Limb (tissue), 2 donors: ENCODE measurements around the gene SF3B5.
"Not testable (repeated sequence)": the region's sequence is repeated elsewhere in the genome, so short reads cannot be mapped to it uniquely, and the experiment has no call there.

ENCODE experiments used
- DNase-seq, 2 donors: peaks; one replicate each; pipeline ENCODE4 v3.0.0-alpha.2; 2016; ENCODE audit errors: extremely low spot score in 2 of 2

Gene SF3B5

GRCh38 chr6:144104898-144105487 lies 9.6 kb upstream of the SF3B5 start:
- DNase-seq, result peak in 1 of 2 donors; percentile 84

DNA sequence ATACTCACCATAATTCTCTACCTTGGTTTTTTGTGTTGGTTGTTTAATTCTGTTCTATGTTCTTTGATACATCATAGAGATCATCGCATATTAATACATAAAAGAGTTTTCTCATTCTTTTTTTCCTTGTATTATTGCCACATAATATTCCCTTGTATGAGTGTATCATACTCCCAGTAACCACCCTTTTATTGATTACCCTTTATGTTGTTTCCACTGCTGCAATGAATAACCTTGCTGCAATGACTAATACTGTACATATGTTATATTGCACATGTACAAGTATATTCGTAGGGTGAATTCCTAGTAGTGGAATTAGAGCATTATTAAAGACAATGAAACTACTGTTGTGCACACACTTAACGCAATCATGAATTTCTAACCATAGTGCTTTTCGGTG lies 9.1 kb upstream of the SF3B5 start:
- DNase-seq, result no peak

- no peak for DNase-seq
These were observed 7.7 kb upstream of the SF3B5 start for GRCh38 chr6:144103026-144103563.

- DNase-seq, result no peak
These were observed 3.6 kb upstream of the SF3B5 start for GRCh38 chr6:144098993-144099392.

- no peak for DNase-seq
These were observed 641 bp downstream of the SF3B5 start for GRCh38 chr6:144094731-144095133.

GRCh38 chr6:144093658-144094057 lies 1.7 kb downstream of the SF3B5 start:
- no peak for DNase-seq

- no peak for DNase-seq
These were observed 2.1 kb downstream of the SF3B5 start for GRCh38 chr6:144093236-144093635.

DNA sequence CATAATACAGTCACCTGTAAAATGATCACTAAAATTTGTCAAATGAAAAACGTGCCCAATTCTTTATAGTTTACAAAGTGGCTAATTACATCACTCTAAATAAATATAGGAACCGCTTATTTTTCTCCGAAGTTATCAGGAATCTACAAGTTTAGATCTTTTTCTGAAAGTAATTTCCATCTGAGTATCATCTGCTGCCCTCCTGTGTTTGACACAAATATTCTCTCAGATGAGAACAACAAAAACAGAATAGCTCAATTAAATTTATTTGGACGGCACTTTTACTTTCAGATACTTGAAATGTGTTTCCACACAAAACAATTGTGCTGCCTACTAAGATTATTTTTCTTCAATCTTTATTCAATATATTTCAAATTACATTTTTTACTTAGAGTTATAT lies 5.0 kb downstream of the SF3B5 start:
- DNase-seq, result no peak

DNA sequence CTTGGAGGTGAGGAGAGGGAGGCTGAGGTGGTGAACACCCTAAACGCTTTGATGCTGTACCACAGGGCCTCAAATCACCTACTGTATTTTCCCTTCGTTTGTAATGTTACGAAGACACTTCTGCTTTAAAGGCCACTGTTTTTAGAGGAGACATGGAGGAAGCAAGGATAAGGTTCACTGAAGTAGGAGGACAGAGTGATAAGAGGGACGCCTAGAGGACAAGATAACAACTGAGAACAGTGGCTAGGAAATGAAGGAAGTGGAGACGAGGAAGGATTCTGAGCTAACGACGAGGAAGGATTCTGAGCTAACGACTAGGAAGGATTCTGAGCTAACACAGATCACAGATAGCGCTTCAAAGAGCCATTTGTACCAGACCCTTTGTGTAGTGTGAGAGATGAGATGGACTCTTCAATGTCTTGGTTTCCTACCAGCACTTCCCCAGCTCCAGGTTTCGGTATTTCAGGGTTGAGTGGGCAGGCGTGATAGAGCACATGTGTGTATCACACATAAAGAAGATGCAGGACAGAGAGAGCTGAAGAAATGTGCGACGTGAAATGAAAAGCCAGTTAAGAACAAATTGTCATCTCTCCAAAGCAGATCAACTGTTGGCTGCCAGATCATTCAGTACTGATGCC lies 7.5 kb downstream of the SF3B5 start:
- DNase-seq, result no peak

DNA sequence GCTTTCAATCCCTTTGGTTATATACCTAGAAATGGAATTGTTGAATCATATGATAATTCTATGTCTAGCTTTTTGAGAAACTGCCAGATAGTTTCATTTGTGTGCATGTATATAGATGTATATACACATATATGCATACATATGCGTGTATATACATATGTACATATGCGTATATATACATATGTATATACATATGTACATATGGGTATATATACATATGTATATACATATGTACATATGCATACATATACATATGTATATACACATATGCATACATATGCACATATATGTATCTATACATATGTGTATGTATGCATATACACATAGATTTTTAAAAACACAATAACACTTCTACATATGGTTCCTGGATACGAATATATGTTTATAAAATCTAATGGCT lies 8.4 kb downstream of the SF3B5 start:
- DNase-seq, result no peak

DNA sequence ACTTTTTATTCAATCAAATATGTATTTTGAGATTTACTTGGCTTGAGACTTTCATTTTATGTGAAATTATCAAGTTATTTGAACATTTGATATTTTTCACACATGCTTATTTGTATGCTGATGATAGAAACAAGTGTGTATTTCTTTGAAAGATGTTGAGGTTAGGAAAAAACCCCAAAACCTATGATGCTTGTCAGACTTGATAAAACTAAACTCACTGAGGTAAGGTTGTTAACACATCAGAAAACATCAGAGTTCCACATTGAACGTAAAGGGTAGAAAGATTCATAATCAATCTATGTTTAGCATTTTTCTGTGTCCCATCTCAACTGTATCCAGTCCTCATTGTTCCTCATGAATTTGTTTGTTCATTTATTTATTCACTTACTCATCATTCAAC lies 12.2 kb downstream of the SF3B5 start:
- DNase-seq, result no peak

DNA sequence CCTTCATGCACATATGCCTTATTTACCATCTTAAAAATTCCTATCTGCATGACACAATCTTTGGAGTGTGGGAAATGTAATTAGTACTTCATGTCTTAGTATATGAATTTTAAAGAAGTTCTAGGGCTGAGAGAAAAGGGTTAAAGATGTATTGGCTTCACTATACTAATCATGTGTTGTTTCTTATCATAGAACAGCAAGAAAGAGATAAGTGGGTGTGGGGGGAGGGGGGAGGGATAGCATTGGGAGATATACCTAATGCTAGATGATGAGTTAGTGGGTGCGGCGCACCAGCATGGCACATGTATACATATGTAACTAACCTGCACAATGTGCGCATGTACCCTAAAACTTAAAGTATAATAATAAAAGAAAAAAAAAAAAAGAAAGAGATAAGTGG lies 13.0 kb downstream of the SF3B5 start:
- not testable (repeated sequence) for DNase-seq

GRCh38 chr6:144077871-144078270 lies 17.5 kb downstream of the SF3B5 start:
- DNase-seq, result no peak

- DNase-seq, result no peak
These were observed 19.5 kb downstream of the SF3B5 start for GRCh38 chr6:144075875-144076274.

DNA sequence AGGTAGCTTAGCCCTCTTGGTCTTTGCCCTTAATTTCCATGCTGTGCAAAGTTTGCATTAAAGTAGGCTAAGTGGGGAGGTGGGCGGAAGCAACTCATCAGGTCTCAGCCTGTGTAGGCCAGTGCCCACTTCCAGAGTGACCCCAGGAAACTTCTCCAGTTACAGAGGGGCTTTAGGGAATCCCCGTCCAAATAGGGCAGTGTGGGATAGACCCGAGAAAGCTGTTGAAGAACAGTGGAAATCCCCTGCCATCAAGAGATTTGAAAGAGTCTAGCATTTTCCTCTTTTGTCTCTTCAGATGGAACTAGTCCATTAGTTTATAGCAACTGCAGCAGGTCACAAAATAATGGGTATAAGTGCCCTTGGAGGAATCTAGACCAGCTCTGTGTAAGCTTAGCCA lies 20.2 kb downstream of the SF3B5 start:
- DNase-seq, result no peak

- no peak for DNase-seq
These were observed 22.3 kb downstream of the SF3B5 start for GRCh38 chr6:144073024-144073423.

DNA sequence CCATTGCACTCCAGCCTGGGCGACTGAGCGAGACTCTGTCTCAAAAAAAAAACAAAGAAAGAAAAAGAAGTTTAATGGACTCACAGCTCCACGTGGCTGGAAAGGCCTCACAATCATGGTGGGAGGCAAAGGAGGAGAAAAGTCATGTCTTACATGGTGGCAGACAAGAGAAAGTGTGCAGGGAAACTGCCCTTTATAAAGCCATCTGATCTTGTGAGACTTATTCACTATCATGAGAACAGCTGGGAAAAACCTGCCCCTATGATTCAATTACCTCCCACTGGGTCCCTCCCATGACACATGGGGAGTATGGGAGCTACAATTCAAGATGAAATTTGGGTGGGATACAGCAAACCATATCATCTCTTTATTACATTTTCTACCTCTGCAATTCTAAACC lies 25.9 kb downstream of the SF3B5 start:
- DNase-seq, result no peak

DNA sequence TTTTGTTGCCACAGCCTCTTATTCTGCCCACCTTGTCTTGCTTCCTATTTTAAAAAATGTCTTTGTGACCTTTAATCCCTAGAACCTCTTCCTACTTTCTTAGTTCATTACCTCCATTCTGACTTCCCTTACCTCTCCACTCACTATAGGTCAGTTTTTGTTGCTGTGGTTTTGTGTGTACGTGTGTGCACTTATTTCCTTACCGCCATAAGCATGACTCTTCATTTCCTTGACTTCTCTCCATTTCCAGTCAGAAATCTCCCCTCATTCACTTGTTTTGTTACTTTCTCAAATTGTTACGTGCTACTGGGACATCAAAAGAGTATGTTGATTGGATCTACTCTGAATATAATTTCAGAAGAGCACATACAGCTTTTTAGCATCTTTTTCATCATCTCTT lies 26.6 kb downstream of the SF3B5 start:
- no peak for DNase-seq

DNA sequence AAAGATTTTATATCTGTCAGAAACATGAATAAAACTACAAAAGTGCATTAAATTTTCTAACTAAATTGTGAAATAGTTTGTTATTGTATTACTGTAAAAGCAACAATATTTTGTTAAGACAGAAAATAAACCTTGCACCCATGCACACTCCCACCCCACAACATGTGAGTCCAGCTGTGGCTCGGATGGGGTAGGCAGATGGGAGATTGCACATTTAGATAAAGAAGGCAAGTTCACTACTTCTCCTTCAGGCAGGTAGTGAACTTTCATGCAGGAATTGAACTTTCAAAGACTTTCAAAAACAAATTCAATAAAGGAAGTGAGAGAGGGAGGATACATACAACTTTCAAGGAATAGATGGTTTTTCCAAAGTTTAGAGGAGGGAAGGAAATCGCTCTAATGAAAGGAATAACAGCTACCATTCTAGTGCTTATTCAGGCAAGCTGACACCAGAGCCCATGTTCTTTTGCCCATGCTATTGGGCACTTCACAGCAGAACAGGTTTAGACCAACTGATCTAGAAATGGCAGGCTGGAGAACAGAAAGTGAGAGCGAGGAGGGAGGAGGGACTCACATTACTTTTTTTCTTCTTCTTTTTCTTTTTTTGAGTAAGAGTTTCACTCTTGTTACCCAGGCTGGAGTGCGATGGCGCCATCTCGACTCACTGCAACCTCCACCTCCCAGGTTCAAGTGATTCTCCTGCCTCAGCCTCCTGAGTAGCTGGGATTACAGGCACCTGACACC lies 28.5 kb downstream of the SF3B5 start:
- DNase-seq, result no peak

- no peak for DNase-seq
These were observed 29.1 kb downstream of the SF3B5 start for GRCh38 chr6:144066255-144066654.

DNA sequence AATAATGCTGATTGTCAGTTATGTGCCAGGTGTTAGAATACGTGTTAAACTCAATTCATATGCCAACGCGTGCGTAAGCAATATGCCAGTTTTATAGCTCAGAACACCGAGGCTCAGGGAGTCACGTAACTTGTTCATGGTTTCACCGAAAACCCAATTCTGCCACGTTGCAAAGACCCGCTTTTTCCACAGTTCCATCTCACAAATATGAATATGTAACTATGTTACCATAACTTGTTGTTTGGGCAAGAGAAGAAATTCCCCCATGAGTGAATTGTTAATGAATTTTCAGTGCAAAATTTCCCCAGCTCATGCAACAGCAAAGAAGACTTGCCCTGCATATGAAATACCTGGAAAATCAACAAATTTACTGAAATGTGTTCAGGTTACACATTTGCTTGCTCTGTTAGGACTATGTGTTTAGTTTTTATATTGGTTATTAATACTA lies 30.1 kb downstream of the SF3B5 start:
- no peak for DNase-seq

DNA sequence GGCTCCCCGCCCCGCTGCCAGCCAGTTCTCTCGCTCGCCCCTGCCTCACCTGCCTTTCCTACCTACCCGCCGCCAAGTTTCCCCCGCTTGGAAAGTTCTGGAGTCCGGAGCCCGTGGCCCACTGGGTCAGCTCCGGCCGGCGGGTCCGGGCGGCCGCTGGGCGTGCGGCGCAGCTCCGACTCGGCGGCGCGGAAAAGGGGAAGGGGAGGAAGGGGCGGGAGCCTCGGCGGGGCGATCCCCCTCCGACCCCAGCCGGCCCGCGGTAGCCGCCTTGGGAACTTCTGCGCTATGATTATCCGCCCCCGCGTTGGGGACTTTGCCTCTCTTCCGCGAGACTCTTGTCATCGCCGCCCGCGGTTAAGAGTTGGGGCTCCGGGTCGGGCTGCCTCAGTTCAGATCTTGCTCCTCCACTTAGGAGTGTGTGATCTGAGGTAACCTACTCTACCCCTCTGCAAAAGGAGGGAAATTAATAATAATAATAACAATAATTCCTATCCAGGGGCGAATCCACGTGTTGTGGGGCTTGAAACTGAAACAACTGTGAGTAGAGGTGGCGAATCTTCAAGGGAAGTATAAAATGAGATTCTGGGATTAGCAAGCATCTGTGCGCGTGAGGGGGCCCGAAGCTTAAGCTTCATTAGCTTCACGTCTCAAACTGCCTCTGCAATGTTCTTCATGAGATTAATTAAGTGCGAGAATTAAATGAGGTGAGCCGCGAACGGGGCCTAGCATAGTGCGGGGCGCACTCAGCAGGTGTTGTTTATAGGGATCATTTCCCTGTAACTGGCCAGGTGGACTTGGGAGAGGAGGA lies 30.8 kb downstream of the SF3B5 start:
- peak in 1 of 2 donors; percentile 54 for DNase-seq
